Spleen (tissue), 11 donors: ENCODE results near the gene CCDC174. TPM values are rescaled to one million over a fixed set of nuclear protein-coding genes. Genes with fewer than 3 reads are reported as not detected.

ENCODE experiments used
- DNase-seq: peaks from one replicate; pipeline ENCODE4 v3.0.0-alpha.2; 2020
- H3K27ac ChIP-seq, 8 donors: fragments of 200-600 bp; sonication (generic) in 7 of 8; 1 replicate in 4 of 8; 2 replicates in 4 of 8; pipeline versions ENCODE4 v1.5.0 to v1.8.0; 2016 to 2021; ENCODE audit warnings: inconsistent platforms in 4 of 8, mild to moderate bottlenecking in 4 of 8, moderate library complexity in 1 of 8
- H3K27me3 ChIP-seq, 7 donors: fragments of 200-600 bp; sonication (generic) in 6 of 7; replicated peaks in 1 of 7; 1 replicate in 4 of 7; 2 replicates in 3 of 7; pipeline versions ENCODE4 v1.5.0 to v1.8.0; 2016 to 2021; ENCODE audit warnings: inconsistent platforms in 3 of 7, mild to moderate bottlenecking in 1 of 7
- H3K36me3 ChIP-seq, 6 donors: fragments of 200-600 bp; sonication (generic) in 5 of 6; 1 replicate in 4 of 6; 2 replicates in 2 of 6; pipeline versions ENCODE4 v1.5.0 to v1.8.0; 2016 to 2021; ENCODE audit warnings: inconsistent platforms in 2 of 6
- H3K4me1 ChIP-seq, 6 donors: fragments of 200-600 bp; sonication (generic) in 5 of 6; 1 replicate in 3 of 6; 2 replicates in 3 of 6; pipeline versions ENCODE4 v1.5.0 to v1.8.0; 2016 to 2021; ENCODE audit warnings: inconsistent platforms in 3 of 6
- H3K4me3 ChIP-seq, 8 donors: fragments of 200-600 bp; sonication (generic) in 7 of 8; 1 replicate in 4 of 8; 2 replicates in 4 of 8; pipeline versions ENCODE4 v1.5.0 to v1.8.0; 2016 to 2021; ENCODE audit warnings: inconsistent platforms in 4 of 8, mild to moderate bottlenecking in 4 of 8, moderate library complexity in 2 of 8
- H3K9me3 ChIP-seq, 8 donors: fragments of 200-600 bp; sonication (generic) in 7 of 8; 1 replicate in 4 of 8; 2 replicates in 4 of 8; pipeline versions ENCODE4 v1.5.0 to v1.8.0; 2016 to 2021; ENCODE audit warnings: inconsistent platforms in 4 of 8
- POLR2A ChIP-seq, 3 donors: fragments of 450-650 bp; IDR thresholded peaks; one replicate each; pipeline ENCODE4 v1.5.1; 2017; ENCODE audit warnings: antibody characterized with exemption in 3 of 3, mild to moderate bottlenecking in 1 of 3
- POLR2AphosphoS5 ChIP-seq, 3 donors: sonication (generic); formaldehyde crosslinking; IDR thresholded peaks; one replicate each; pipeline ENCODE4 v1.5.1; 2017; ENCODE audit warnings: antibody characterized with exemption in 3 of 3
- WGBS, 5 donors: extraction: QIAGEN DNeasy Blood & Tissue Kit in 3 of 5; methylation state at CpG; one replicate each; pipeline versions ENCODE4 v1.1.5 to v1.1.7; 2013 to 2018; 5-methylcytosine and 5-hydroxymethylcytosine counted together
- intact Hi-C: fragments of 100-400 bp; cut with DNase I; formaldehyde crosslinking; loops from one replicate; pipeline ENCODE4 v1.15.0; 2023; ENCODE audit warnings: low total_unique reads
- polyA plus RNA-seq, 3 donors: library from polyadenylated mRNA; stranded (reverse); fragments of 200-250 nt; gene quantifications; one replicate each; pipeline ENCODE4 v1.2.1, GENCODE V29; 2013
- total RNA-seq, 7 donors: library from RNA; depleted of rRNA in 3 of 7; stranded (reverse); fragments of >200 nt in 3 of 7; fragmentation: NEBNext Ultra II Directional in 4 of 7; extraction: Animal tissue kit (Norgen Biotek cat#: 25700) in 4 of 7; gene quantifications; one replicate each; pipeline versions ENCODE4 v1.1.0 to v1.2.1, GENCODE V29; 2016 to 2021
- TF ChIP-seq, protein P1 (sequence below), 11 experiments: fragments of 200-600 bp in 7 of 11; fragments of 450-650 bp in 4 of 11; sonication (generic) in 4 of 11; IDR thresholded peaks in 8 of 11; conservative IDR thresholded peaks in 3 of 11; 1 replicate in 7 of 11; 2 replicates in 4 of 11; pipeline versions ENCODE4 v1.4.0 to v1.8.0; 2016 to 2021; ENCODE audit warnings: antibody characterized with exemption in 11 of 11, inconsistent platforms in 4 of 11, mild to moderate bottlenecking in 1 of 11
- donor health status: healthy with polysubstance abuse.
- donor health status: DM: no; HTN: no; CAD: no; lungs with moderate emphysema.
- donor health status: DM: no; HTN: no; CAD: no.
- donor health status: Bipolar disorder and iron deficiency.
- donor health status: healthy.
- donor health status: DM: no; HTN: no; CAD: no.
- donor health status: DM: yes; HTN: yes; CAD: no.

The CCDC174 gene
- total and polyA plus RNA-seq, 10 donors = 14.0 to 41.0 (median 29.2) TPM

DNA sequence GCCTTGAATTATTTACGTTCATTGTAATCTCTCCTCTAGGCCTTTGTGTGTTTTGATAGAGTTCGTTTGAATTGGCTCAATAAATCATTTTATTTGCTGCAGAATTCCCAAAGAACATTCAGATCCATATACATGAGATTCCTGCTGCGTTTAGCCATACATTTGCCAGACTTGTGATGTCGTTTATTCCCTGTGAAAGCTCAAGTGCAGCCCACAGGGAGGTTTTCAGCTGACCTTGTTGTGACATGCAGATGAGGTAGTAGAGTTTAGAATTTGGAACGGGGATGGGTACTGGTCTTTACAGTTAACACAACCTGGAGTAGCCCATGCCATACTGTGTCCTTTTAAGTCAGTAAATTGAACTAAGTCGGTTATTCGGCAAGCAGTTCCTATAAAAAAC lies 23.3 kb downstream of the CCDC174 start, which contains the start of gene C3orf20:
C3orf20 (plus strand) TSS at position 301 of the 400 bp plus-strand sequence. CDS start 7,573 bp downstream, outside the sequence.
- intact Hi-C loops = loop anchor here (5.0 to 10.0 kb wide), 2 partner anchors 100 to 247 kb away; no protein-coding TSS in a partner anchor
- WGBS, 5 donors = 85 to 89% (median 89%) methylated on average over 7 of the region's 7 CpGs
- Histone ChIP-seq H3K9me3 (peaks cover 0 to 4% (median under 1%) of the 10 kb centered on the region in 8 donors), H3K4me3 (no peak within 1 kb of the TSS), H3K36me3 (peaks cover 0 to 44% (median 35%) of the 10 kb centered on the region in 6 donors), H3K27ac (no peak within 1 kb of the TSS), H3K27me3 (no peaks in the 10 kb centered on the region), H3K4me1 (no peaks in the 10 kb centered on the region)
- TF ChIP-seq, protein P1, sequence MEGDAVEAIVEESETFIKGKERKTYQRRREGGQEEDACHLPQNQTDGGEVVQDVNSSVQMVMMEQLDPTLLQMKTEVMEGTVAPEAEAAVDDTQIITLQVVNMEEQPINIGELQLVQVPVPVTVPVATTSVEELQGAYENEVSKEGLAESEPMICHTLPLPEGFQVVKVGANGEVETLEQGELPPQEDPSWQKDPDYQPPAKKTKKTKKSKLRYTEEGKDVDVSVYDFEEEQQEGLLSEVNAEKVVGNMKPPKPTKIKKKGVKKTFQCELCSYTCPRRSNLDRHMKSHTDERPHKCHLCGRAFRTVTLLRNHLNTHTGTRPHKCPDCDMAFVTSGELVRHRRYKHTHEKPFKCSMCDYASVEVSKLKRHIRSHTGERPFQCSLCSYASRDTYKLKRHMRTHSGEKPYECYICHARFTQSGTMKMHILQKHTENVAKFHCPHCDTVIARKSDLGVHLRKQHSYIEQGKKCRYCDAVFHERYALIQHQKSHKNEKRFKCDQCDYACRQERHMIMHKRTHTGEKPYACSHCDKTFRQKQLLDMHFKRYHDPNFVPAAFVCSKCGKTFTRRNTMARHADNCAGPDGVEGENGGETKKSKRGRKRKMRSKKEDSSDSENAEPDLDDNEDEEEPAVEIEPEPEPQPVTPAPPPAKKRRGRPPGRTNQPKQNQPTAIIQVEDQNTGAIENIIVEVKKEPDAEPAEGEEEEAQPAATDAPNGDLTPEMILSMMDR (IDR thresholded peaks at IDR 0.05 in 8 of 11, conservative IDR thresholded peaks at IDR 0.05 in 3 of 11) = no peak
- no peak for TF ChIP-seq POLR2AphosphoS5 (IDR thresholded peaks at IDR 0.05)
- TF ChIP-seq POLR2A (IDR thresholded peaks at IDR 0.05) = no peak
- DNase-seq = no peak

DNA sequence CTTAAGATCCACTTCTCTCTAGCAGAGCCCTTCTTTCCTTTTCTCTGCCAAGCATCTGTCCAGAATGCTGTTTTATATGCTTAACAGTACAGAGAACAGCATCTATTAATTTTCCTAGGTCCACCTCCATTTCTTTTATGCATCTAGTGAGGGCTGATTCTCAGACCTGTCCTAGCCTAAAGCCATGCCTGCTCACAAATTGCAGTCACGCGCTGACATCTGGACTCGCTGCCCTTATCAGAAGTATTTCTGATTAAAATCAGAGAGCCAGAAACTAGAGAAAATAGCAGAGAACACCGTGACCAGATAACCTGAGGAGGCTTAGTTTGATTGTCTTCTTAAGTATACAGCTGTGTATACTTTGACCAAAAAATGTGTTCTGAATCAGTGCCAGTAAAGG lies 25.3 kb downstream of the CCDC174 start:
- Histone ChIP-seq H3K27me3 (no peaks in the 10 kb centered on the region), H3K27ac (no peak overlapping the region), H3K9me3 (peaks cover 0 to 15% (median 7%) of the 10 kb centered on the region in 8 donors), H3K4me1 (no peaks in the 10 kb centered on the region), H3K36me3 (peaks cover 0 to 24% (median 14%) of the 10 kb centered on the region in 6 donors), H3K4me3 (no peak overlapping the region)
- TF ChIP-seq POLR2AphosphoS5 (IDR thresholded peaks at IDR 0.05) (no peak), POLR2A (IDR thresholded peaks at IDR 0.05) (no peak)
- TF ChIP-seq, protein P1 (IDR thresholded peaks at IDR 0.05 in 8 of 11, conservative IDR thresholded peaks at IDR 0.05 in 3 of 11) = no peak
- DNase-seq = no peak
- intact Hi-C loops = loop anchor here (10.0 kb wide), 1 partner anchor 98 kb away; no protein-coding TSS in a partner anchor
- WGBS, 5 donors = 88 to 97% (median 92%) methylated on average over 4 of the region's 4 CpGs

DNA sequence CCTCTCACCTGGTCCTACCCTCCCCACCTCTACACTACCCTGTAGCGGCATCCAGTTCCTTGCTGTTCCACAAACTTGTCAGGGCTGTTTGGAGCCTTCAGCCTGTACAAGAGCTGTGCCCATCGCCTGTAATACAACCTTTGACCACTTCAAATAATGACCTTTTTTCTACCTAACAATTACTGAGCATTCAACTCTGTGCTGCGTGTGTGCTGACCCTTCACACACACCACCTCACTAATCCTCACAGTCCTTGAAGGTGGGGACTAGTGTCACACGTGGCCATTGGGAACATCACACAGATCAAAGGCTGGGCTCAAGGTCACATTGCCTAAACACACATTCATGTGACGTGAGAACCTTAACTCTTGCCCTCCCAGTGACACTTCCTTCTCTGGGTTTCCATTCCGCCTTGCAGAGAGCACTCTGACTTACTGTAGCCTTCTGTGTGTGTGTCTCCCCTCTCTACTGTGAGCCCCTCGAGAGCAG lies 26.5 kb downstream of the CCDC174 start:
- no peaks in the 10 kb centered on the region for H3K4me1 ChIP-seq
- peak in 1 of 3 donors; percentile 31 for TF ChIP-seq POLR2AphosphoS5 (IDR thresholded peaks at IDR 0.05)
- TF ChIP-seq POLR2A (IDR thresholded peaks at IDR 0.05) = no peak
- TF ChIP-seq, protein P1 (IDR thresholded peaks at IDR 0.05 in 8 of 11, conservative IDR thresholded peaks at IDR 0.05 in 3 of 11) = no peak
- peaks cover 0 to 12% (median 3%) of the 10 kb centered on the region in 6 donors for H3K36me3 ChIP-seq
- WGBS, 5 donors = 64 to 85% (median 71%) methylated on average over 7 of the region's 7 CpGs
- intact Hi-C loops = loop anchor here (10.0 kb wide), 1 partner anchor 97 kb away; no protein-coding TSS in a partner anchor
- DNase-seq = no peak
- peaks cover 0 to 15% (median 7%) of the 10 kb centered on the region in 8 donors for H3K9me3 ChIP-seq
- H3K4me3 ChIP-seq = no peak overlapping the region
- H3K27ac ChIP-seq = no peak overlapping the region
- H3K27me3 ChIP-seq = no peaks in the 10 kb centered on the region

DNA sequence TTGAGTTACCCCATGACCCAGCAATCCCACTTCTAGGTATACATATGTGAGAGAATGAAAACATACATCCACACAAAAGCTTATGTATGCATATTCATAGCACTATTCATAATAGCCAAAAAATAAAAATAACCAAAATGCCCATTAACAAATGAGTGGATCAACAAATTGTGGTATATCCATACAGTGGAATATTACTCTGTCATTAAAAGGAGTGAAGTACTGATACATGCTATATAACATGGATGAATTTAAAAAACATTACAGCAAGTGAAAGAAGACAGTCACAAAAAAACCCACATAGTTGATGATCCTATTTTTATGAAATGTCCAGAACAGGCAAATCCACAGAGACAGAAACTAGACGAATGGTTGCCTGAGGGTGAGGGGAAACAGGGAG lies 28.6 kb downstream of the CCDC174 start:
- intact Hi-C loops = no loop called here
- Histone ChIP-seq H3K9me3 (peaks cover 0 to 15% (median 7%) of the 10 kb centered on the region in 8 donors), H3K4me1 (no peaks in the 10 kb centered on the region), H3K27me3 (no peaks in the 10 kb centered on the region), H3K4me3 (no peak overlapping the region), H3K36me3 (no peaks in the 10 kb centered on the region), H3K27ac (no peak overlapping the region)
- TF ChIP-seq, protein P1 (IDR thresholded peaks at IDR 0.05 in 8 of 11, conservative IDR thresholded peaks at IDR 0.05 in 3 of 11) = no peak
- TF ChIP-seq POLR2AphosphoS5 (IDR thresholded peaks at IDR 0.05) (no peak), POLR2A (IDR thresholded peaks at IDR 0.05) (no peak)
- no peak for DNase-seq
- 92 to 98% (median 97%) methylated on average over 1 of the region's 1 CpG for WGBS, 5 donors
